H1 (cell line): ENCODE data around the gene FOXC2. TPM values are rescaled to one million over a fixed set of nuclear protein-coding genes. Genes with fewer than 3 reads are reported as not detected.

Experiments
- CTCF ChIA-PET: fragments of 300-600 bp; sonication (Branson Sonifier 250); formaldehyde crosslinking; loops from one replicate; lab custom pipeline; 2021; ENCODE audit not compliant: partially characterized antibody; lab: Charles Lee
- POLR2A ChIA-PET: fragments of 300-600 bp; sonication (Branson Sonifier 250); formaldehyde crosslinking; loops from one replicate; lab custom pipeline; 2021; ENCODE audit warnings: inconsistent platforms; ENCODE audit not compliant: partially characterized antibody; lab: Charles Lee
- DNase-seq, 2 experiments: peaks; one replicate each; pipeline versions ENCODE4 v3.0.0 to v3.0.0-alpha.2; 2010 to 2022; ENCODE audit warnings: low spot score in 2 of 2, low read depth in 1 of 2, mixed read lengths in 1 of 2
- FAIRE-seq: peaks from 2 replicates; lab custom pipeline; 2011; peaks lifted over from hg19 to GRCh38; lab: Jason Lieb, UNC
- H2AFZ ChIP-seq: 2 replicates; pipeline ENCODE4 v1.8.1; 2012; ENCODE audit warnings: low read length, inconsistent platforms
- H2AK5ac ChIP-seq: 2 replicates; pipeline ENCODE4 v1.6.1; 2013; ENCODE audit warnings: low read depth, low read length
- H2BK120ac ChIP-seq: replicated peaks from 2 replicates; pipeline ENCODE3; 2013; ENCODE audit warnings: low read depth, low read length, inconsistent platforms
- H2BK12ac ChIP-seq: 2 replicates; pipeline ENCODE4 v1.6.1; 2013; ENCODE audit warnings: low read depth, low read length
- H2BK15ac ChIP-seq: 2 replicates; pipeline ENCODE4 v1.6.1; 2013; ENCODE audit warnings: low read length
- H2BK20ac ChIP-seq: 2 replicates; pipeline ENCODE4 v1.6.1; 2013; ENCODE audit warnings: low read length
- H2BK5ac ChIP-seq: 2 replicates; pipeline ENCODE4 v1.6.1; 2013; ENCODE audit warnings: low read depth, low read length
- H3K14ac ChIP-seq: 2 replicates; pipeline ENCODE4 v1.6.1; 2013; ENCODE audit warnings: inconsistent platforms; ENCODE audit not compliant: insufficient read length
- H3K18ac ChIP-seq: 2 replicates; pipeline ENCODE4 v1.6.1; 2013; ENCODE audit warnings: low read length; ENCODE audit errors: extremely low read depth
- H3K23ac ChIP-seq: 2 replicates; pipeline ENCODE4 v1.6.1; 2013; ENCODE audit warnings: inconsistent platforms; ENCODE audit not compliant: insufficient read length
- H3K23me2 ChIP-seq: 2 replicates; pipeline ENCODE4 v1.6.1; 2013; ENCODE audit warnings: low read depth, low read length
- H3K27ac ChIP-seq: 2 replicates; pipeline ENCODE4 v1.6.1; 2011; ENCODE audit warnings: low read depth, low read length, inconsistent platforms
- H3K27me3 ChIP-seq, 4 experiments: replicated peaks in 1 of 4; 1 replicate in 1 of 4; 2 replicates in 3 of 4; pipeline versions ENCODE4 v1.6.1 to v1.8.1; 2011 to 2013; ENCODE audit warnings: low read length in 3 of 4, mild to moderate bottlenecking in 3 of 4, inconsistent platforms in 2 of 4, mixed read lengths in 2 of 4, moderate library complexity in 1 of 4; ENCODE audit not compliant: control insufficient read depth in 3 of 4, insufficient read depth in 3 of 4; ENCODE audit errors: extremely low read depth in 1 of 4
- H3K36me3 ChIP-seq, 4 experiments: 2 replicates each; pipeline versions ENCODE4 v1.6.1 to v1.8.1; 2011 to 2013; ENCODE audit warnings: mild to moderate bottlenecking in 4 of 4, low read length in 3 of 4, moderate library complexity in 2 of 4, control low read depth in 1 of 4, inconsistent platforms in 1 of 4; ENCODE audit not compliant: insufficient read depth in 4 of 4, control insufficient read depth in 2 of 4
- H3K4ac ChIP-seq: replicated peaks from 2 replicates; pipeline ENCODE3; 2013; ENCODE audit warnings: low read length, low read depth, mixed read lengths, inconsistent platforms; ENCODE audit not compliant: insufficient read length
- H3K4me1 ChIP-seq, 4 experiments: replicated peaks in 1 of 4; 1 replicate in 1 of 4; 2 replicates in 3 of 4; pipeline versions ENCODE4 v1.6.1 to v1.8.1; 2011 to 2013; ENCODE audit warnings: low read length in 3 of 4, inconsistent platforms in 2 of 4, mixed read lengths in 1 of 4; ENCODE audit not compliant: insufficient read depth in 4 of 4, control insufficient read depth in 3 of 4
- H3K4me2 ChIP-seq, 2 experiments: 2 replicates each; pipeline versions ENCODE4 v1.6.1 to v1.8.1; 2011 to 2013; ENCODE audit warnings: low read depth in 2 of 2, low read length in 2 of 2, control low read depth in 1 of 2, inconsistent platforms in 1 of 2, mild to moderate bottlenecking in 1 of 2; ENCODE audit not compliant: insufficient read depth in 1 of 2
- H3K4me3 ChIP-seq, 4 experiments: fragments of 200-600, 300-600 bp in 1 of 4; sonication (generic), shearing (Covaris generic), sonication (Bioruptor Twin) in 1 of 4; 2 replicates each; pipeline versions ENCODE4 v1.5.1 to v1.8.1; 2011 to 2016; ENCODE audit warnings: low read length in 4 of 4, low read depth in 3 of 4, control low read depth in 2 of 4, inconsistent platforms in 2 of 4, mild to moderate bottlenecking in 2 of 4, mixed read lengths in 1 of 4, moderate library complexity in 1 of 4; ENCODE audit not compliant: insufficient read depth in 2 of 4; ENCODE audit errors: extremely low read depth in 1 of 4
- H3K56ac ChIP-seq: replicated peaks from 2 replicates; pipeline ENCODE3; 2013; ENCODE audit warnings: low read depth, mild to moderate bottlenecking, mixed read lengths, low read length, inconsistent platforms; ENCODE audit not compliant: insufficient read length
- H3K79me1 ChIP-seq: 2 replicates; pipeline ENCODE4 v1.6.1; 2013; ENCODE audit warnings: low read depth, low read length, control low read depth
- H3K79me2 ChIP-seq, 2 experiments: 2 replicates each; pipeline versions ENCODE4 v1.6.1 to v1.8.1; 2012 to 2013; ENCODE audit warnings: low read length in 2 of 2, mild to moderate bottlenecking in 2 of 2, inconsistent platforms in 1 of 2; ENCODE audit not compliant: insufficient read depth in 2 of 2, control insufficient read depth in 1 of 2
- H3K9ac ChIP-seq, 4 experiments: replicated peaks in 1 of 4; 1 replicate in 1 of 4; 2 replicates in 3 of 4; pipeline versions ENCODE4 v1.6.1 to v1.8.1; 2011 to 2013; ENCODE audit warnings: low read depth in 3 of 4, low read length in 3 of 4, control low read depth in 2 of 4, mild to moderate bottlenecking in 2 of 4, moderate library complexity in 2 of 4, inconsistent platforms in 1 of 4; ENCODE audit errors: extremely low read depth in 1 of 4
- H3K9me3 ChIP-seq, 2 experiments: 2 replicates each; pipeline versions ENCODE4 v1.6.1 to v1.8.1; 2012 to 2013; ENCODE audit warnings: mild to moderate bottlenecking in 2 of 2, moderate library complexity in 2 of 2, control low read depth in 1 of 2, inconsistent platforms in 1 of 2, low read depth in 1 of 2, low read length in 1 of 2, mixed read lengths in 1 of 2; ENCODE audit not compliant: insufficient read depth in 2 of 2
- H4K20me1 ChIP-seq, 2 experiments: replicated peaks in 1 of 2; 2 replicates each; pipeline versions ENCODE3 to v1.8.1; 2011 to 2013; ENCODE audit warnings: inconsistent platforms in 2 of 2, low read length in 2 of 2, mild to moderate bottlenecking in 1 of 2; ENCODE audit not compliant: insufficient read depth in 2 of 2, control insufficient read depth in 1 of 2
- H4K5ac ChIP-seq: 2 replicates; pipeline ENCODE4 v1.6.1; 2013; ENCODE audit warnings: low read length, low read depth, mixed read lengths, inconsistent platforms; ENCODE audit not compliant: insufficient read length
- H4K8ac ChIP-seq: 2 replicates; pipeline ENCODE4 v1.8.0; 2013; ENCODE audit warnings: mild to moderate bottlenecking, moderate library complexity, low read length, inconsistent platforms; ENCODE audit not compliant: insufficient read depth; ENCODE audit errors: extremely low read depth
- H4K91ac ChIP-seq: replicated peaks from 2 replicates; pipeline ENCODE3; 2013; ENCODE audit warnings: low read length, mixed read lengths, inconsistent platforms; ENCODE audit not compliant: insufficient read length
- ATF2 ChIP-seq: IDR thresholded peaks from 2 replicates; pipeline ENCODE4 v1.6.1; 2012; ENCODE audit warnings: low read length, inconsistent platforms
- CBX8 ChIP-seq: fragments of 300-800, 300-1000 bp; sonication (generic); IDR thresholded peaks from 2 replicates; pipeline ENCODE4 v1.7.1; 2016; ENCODE audit warnings: low read depth, low read length, borderline replicate concordance
- CTBP2 ChIP-seq: IDR thresholded peaks from 2 replicates; pipeline ENCODE4 v1.7.0; 2011; ENCODE audit warnings: borderline replicate concordance, mild to moderate bottlenecking, moderate library complexity, mixed read lengths, low read length; ENCODE audit not compliant: insufficient read depth, insufficient read length
- GABPA ChIP-seq: IDR thresholded peaks from 2 replicates; pipeline ENCODE4 v1.6.1; 2011; ENCODE audit warnings: mild to moderate bottlenecking, low read length, moderate library complexity, borderline replicate concordance; ENCODE audit not compliant: insufficient read depth
- JUND ChIP-seq: IDR thresholded peaks from 2 replicates; pipeline ENCODE4 v1.6.1; 2011; ENCODE audit warnings: mild to moderate bottlenecking, improper control_type of control experiment, low read length
- KDM5A ChIP-seq: fragments of 200-600 bp; IDR thresholded peaks from 2 replicates; pipeline ENCODE4 v1.7.1; 2012; ENCODE audit warnings: mild to moderate bottlenecking, low read length, inconsistent platforms, mixed read lengths
- RAD21 ChIP-seq, 2 experiments: IDR thresholded peaks in 1 of 2; conservative IDR thresholded peaks in 1 of 2; 2 replicates each; pipeline ENCODE4 v1.6.1; 2011; ENCODE audit warnings: low read depth in 2 of 2, low read length in 2 of 2, improper control_type of control experiment in 1 of 2, inconsistent platforms in 1 of 2, mild to moderate bottlenecking in 1 of 2, moderate library complexity in 1 of 2
- SRF ChIP-seq: IDR thresholded peaks from 2 replicates; pipeline ENCODE4 v1.6.1; 2011; ENCODE audit warnings: mild to moderate bottlenecking, low read depth, low read length, moderate library complexity
- WGBS, 2 experiments: shearing (Covaris generic) in 1 of 2; methylation state at CpG; one replicate each; pipeline versions ENCODE4 v1.1.6 to v1.1.7; 2013 to 2015; ENCODE audit warnings: low lambda C conversion rate in 2 of 2, mixed read lengths in 2 of 2, inconsistent platforms in 1 of 2, low coverage in 1 of 2, missing lambda C conversion rate in 1 of 2; ENCODE audit not compliant: insufficient replicate concordance in 2 of 2, insufficient coverage in 1 of 2, insufficient read length in 1 of 2; ENCODE audit errors: extremely low coverage in 1 of 2, missing lambda C conversion rate in 1 of 2; 5-methylcytosine and 5-hydroxymethylcytosine counted together
- polyA plus RNA-seq, 7 experiments: library from polyadenylated mRNA; depleted of rRNA in 3 of 7; stranded (reverse) in 5 of 7; unstranded in 2 of 7; fragments of >200 nt in 5 of 7; fragments of 200-250 nt in 2 of 7; gene quantifications; 1 replicate in 5 of 7; 2 replicates in 1 of 7; 4 replicates in 1 of 7; pipeline versions ENCODE4 v1.2.1 to v1.2.3, GENCODE V29; 2011 to 2013; ENCODE audit warnings: missing spikeins in 2 of 7, mixed read lengths in 2 of 7
- total RNA-seq: library from RNA; stranded (reverse); fragmentation: NEBNext Ultra II Directional; extraction: Animal tissue kit (Norgen Biotek cat#: 25700); gene quantifications from 2 replicates; pipeline ENCODE4 v1.2.1, GENCODE V29; 2021

The FOXC2 gene
- total and polyA plus RNA-seq, 2 of the 8 experiments (the other 6 are each of a cell fraction or from before 2014, with no cell fraction given) = 0.09 TPM; not detected in 1

GRCh38 chr16:86567701-86568581, 1.3 kb downstream of the FOXC2 start:
- no peak overlapping the region for H2BK120ac ChIP-seq
- no peak overlapping the region for H3K56ac ChIP-seq
- 2% methylated on average over 80 of the region's 116 CpGs; no CpG with 5 or more reads in 1 of the 2 experiments for WGBS, 2 experiments
- ChIA-PET POLR2A (no interaction called here), CTCF (interaction anchor here (1.0 to 1.4 kb wide), 2 partner anchors 491 to 495 kb away, joined by 3 read pairs; no protein-coding TSS in a partner anchor)
- no peak overlapping the region for H2BK15ac ChIP-seq
- H2BK20ac ChIP-seq = no peak overlapping the region
- no peak overlapping the region for H3K4ac ChIP-seq
- H3K18ac ChIP-seq = no peak overlapping the region
- H3K27ac ChIP-seq = no peak overlapping the region
- no peak overlapping the region for H3K9ac ChIP-seq
- no peak overlapping the region for H4K91ac ChIP-seq
- H3K4me2 ChIP-seq = peak overlapping the region; percentile 56 to 67
- no peak overlapping the region for H4K5ac ChIP-seq
- H2AFZ ChIP-seq = no peak overlapping the region
- H4K20me1 ChIP-seq = peaks cover 9 to 17% of the 10 kb centered on the region in 2 experiments
- H3K4me1 ChIP-seq = peaks cover 9 to 35% (median 19%) of the 10 kb centered on the region in 4 experiments
- FAIRE-seq (no peak), DNase-seq (peak in 1 of 2 experiments; percentile 75)
- H4K8ac ChIP-seq = peak overlapping the region; percentile 57; the same call in 1 of the 2 replicates
- H3K36me3 ChIP-seq = peaks cover 0 to 10% (median 0%) of the 10 kb centered on the region in 4 experiments; a peak in 1 of 8 replicates
- H3K79me2 ChIP-seq = no peaks in the 10 kb centered on the region
- no peak overlapping the region for H2BK5ac ChIP-seq
- no peaks in the 10 kb centered on the region; a peak in 1 of 4 replicates for H3K9me3 ChIP-seq
- peaks cover 80 to 96% (median 88%) of the 10 kb centered on the region in 4 experiments for H3K27me3 ChIP-seq
- no peak overlapping the region for H3K14ac ChIP-seq
- no peak overlapping the region for H2AK5ac ChIP-seq
- H3K4me3 ChIP-seq = peak overlapping the region in 2 of 4 experiments; percentile 30 to 60; a peak in 3 of 8 replicates
- no peak overlapping the region for H2BK12ac ChIP-seq
- H3K79me1 ChIP-seq = no peaks in the 10 kb centered on the region
- no peak overlapping the region for H3K23ac ChIP-seq
- H3K23me2 ChIP-seq = peaks cover 2% of the 10 kb centered on the region; the same call in 1 of the 2 replicates
- TF ChIP-seq KDM5A = no peak
- TF ChIP-seq SRF = no peak
- TF ChIP-seq JUND = no peak
- no peak for TF ChIP-seq ATF2
- no peak for TF ChIP-seq GABPA
- TF ChIP-seq RAD21 (IDR thresholded peaks at IDR 0.05 in 1 of 2, conservative IDR thresholded peaks at IDR 0.05 in 1 of 2; ENCODE audit: low read depth in 2 of 2, low read length in 2 of 2) = peak in 1 of 2 experiments; percentile 20; a peak in 1 of 4 replicates
- no peak for TF ChIP-seq CBX8
- peak; percentile 26 for TF ChIP-seq CTBP2
